NT2/D1 (cell line): ENCODE results near the gene NDUFB2.

ENCODE experiments used
- SUZ12 ChIP-seq: IDR thresholded peaks from 2 replicates; pipeline ENCODE4 v1.6.1; 2011; ENCODE audit not compliant: insufficient read length, insufficient read depth; ENCODE audit errors: extremely low read depth
- YY1 ChIP-seq: IDR thresholded peaks from 2 replicates; pipeline ENCODE4 v1.6.1; 2011; ENCODE audit not compliant: insufficient read length, insufficient read depth

- TF ChIP-seq YY1, result no peak
- no peak for TF ChIP-seq SUZ12
Observed at GRCh38 chr7:140679186-140679585, 17.3 kb upstream of the NDUFB2 start.
